HEK293 (cell line): ENCODE data around the gene AMMECR1.

Experiments used
- CTCF ChIA-PET: fragments of 350-600 bp; formaldehyde crosslinking; extraction: SDS; loops from one replicate; lab custom pipeline; 2021; ENCODE audit warnings: antibody characterized with exemption; lab: Yijun Ruan, JAX
- POLR2A ChIA-PET: fragments of 300-600 bp; formaldehyde crosslinking; extraction: SDS; loops from one replicate; lab custom pipeline; 2020; ENCODE audit warnings: antibody characterized with exemption, inconsistent platforms; lab: Yijun Ruan, JAX
- H3K27ac ChIP-seq: fragments of 200-500 bp; sonication (Bioruptor generic); 2 replicates; pipeline ENCODE4 v1.5.1; 2014; ENCODE audit warnings: low read depth, low read length, control low read depth, inconsistent platforms; ENCODE audit errors: extremely low read depth
- H3K36me3 ChIP-seq, 2 experiments: fragments of 200-500 bp in 1 of 2; sonication (Bioruptor generic) in 1 of 2; 1 replicate in 1 of 2; 2 replicates in 1 of 2; pipeline ENCODE4 v1.5.1; 2014 to 2017; ENCODE audit warnings: inconsistent platforms in 2 of 2, low read length in 2 of 2; ENCODE audit not compliant: control insufficient read depth in 2 of 2, insufficient read depth in 1 of 2
- H3K4me1 ChIP-seq: fragments of 200-500 bp; sonication (Bioruptor generic); 2 replicates; pipeline ENCODE4 v1.5.1; 2014; ENCODE audit warnings: mild to moderate bottlenecking, low read length, inconsistent platforms; ENCODE audit not compliant: control insufficient read depth, insufficient read depth
- H3K4me3 ChIP-seq: 2 replicates; pipeline ENCODE4 v1.5.1; 2011; ENCODE audit warnings: low read depth, mild to moderate bottlenecking, control low read depth, low read length, moderate library complexity
- H3K9me3 ChIP-seq: fragments of 200-500 bp; sonication (Bioruptor generic); 2 replicates; pipeline ENCODE4 v1.5.1; 2014; ENCODE audit warnings: low read depth, low read length, inconsistent platforms; ENCODE audit not compliant: control insufficient read depth, insufficient read depth
- BCL11A ChIP-seq: fragments of 450-650 bp; formaldehyde crosslinking; IDR thresholded peaks from 2 replicates; pipeline ENCODE4 v1.5.1; 2016; ENCODE audit warnings: low read depth, missing biosample characterization, missing genetic modification characterization
- CTCF ChIP-seq: fragments of 450-650 bp; formaldehyde crosslinking; IDR thresholded peaks from 2 replicates; pipeline ENCODE4 v1.5.1; 2016; ENCODE audit warnings: missing biosample characterization, missing genetic modification characterization
- FEZF1 ChIP-seq: fragments of 450-650 bp; formaldehyde crosslinking; IDR thresholded peaks from 2 replicates; pipeline ENCODE4 v1.5.1; 2016; ENCODE audit warnings: missing biosample characterization, missing genetic modification characterization
- HIC1 ChIP-seq: fragments of 450-650 bp; formaldehyde crosslinking; IDR thresholded peaks from 2 replicates; pipeline ENCODE4 v1.5.1; 2016; ENCODE audit warnings: missing biosample characterization, missing genetic modification characterization
- HOXA7 ChIP-seq: sonication (generic); formaldehyde crosslinking; IDR thresholded peaks from 2 replicates; pipeline ENCODE4 v1.8.1; 2022; ENCODE audit warnings: missing genetic modification reagents, borderline replicate concordance
- IKZF3 ChIP-seq: fragments of 450-650 bp; IDR thresholded peaks from 2 replicates; pipeline ENCODE4 v1.5.0; 2018; ENCODE audit warnings: missing biosample characterization, mild to moderate bottlenecking, missing genetic modification characterization, moderate library complexity
- KLF17 ChIP-seq: fragments of 450-650 bp; formaldehyde crosslinking; IDR thresholded peaks from 2 replicates; pipeline ENCODE4 v1.5.1; 2016; ENCODE audit warnings: missing biosample characterization, missing genetic modification characterization
- MZF1 ChIP-seq: fragments of 450-650 bp; formaldehyde crosslinking; IDR thresholded peaks from 2 replicates; pipeline ENCODE4 v1.5.1; 2017; ENCODE audit warnings: missing biosample characterization, missing genetic modification characterization, borderline replicate concordance
- REPIN1 ChIP-seq: fragments of 450-650 bp; formaldehyde crosslinking; IDR thresholded peaks from 2 replicates; pipeline ENCODE4 v1.5.1; 2017; ENCODE audit warnings: missing biosample characterization, missing genetic modification characterization, low read depth
- TRIM28 ChIP-seq: IDR thresholded peaks from 2 replicates; pipeline ENCODE4 v1.6.1; 2011; ENCODE audit warnings: low read length, control low read depth, borderline replicate concordance
- ZBTB1 ChIP-seq: fragments of 450-650 bp; formaldehyde crosslinking; IDR thresholded peaks from 2 replicates; pipeline ENCODE4 v1.5.1; 2016; ENCODE audit warnings: missing biosample characterization, missing genetic modification characterization
- ZBTB20 ChIP-seq: fragments of 450-650 bp; formaldehyde crosslinking; IDR thresholded peaks from 2 replicates; pipeline ENCODE4 v1.5.1; 2016; ENCODE audit warnings: missing biosample characterization, missing genetic modification characterization
- ZNF10 ChIP-seq: fragments of 450-650 bp; formaldehyde crosslinking; IDR thresholded peaks from 2 replicates; pipeline ENCODE4 v1.5.1; 2017; ENCODE audit warnings: missing biosample characterization, missing genetic modification characterization
- ZNF112 ChIP-seq: fragments of 450-650 bp; formaldehyde crosslinking; IDR thresholded peaks from 2 replicates; pipeline ENCODE4 v1.5.0; 2017; ENCODE audit warnings: missing biosample characterization, missing genetic modification characterization
- ZNF335 ChIP-seq: fragments of 450-650 bp; formaldehyde crosslinking; conservative IDR thresholded peaks from 2 replicates; pipeline ENCODE4 v1.5.1; 2016; ENCODE audit warnings: missing biosample characterization, missing genetic modification characterization
- ZNF510 ChIP-seq: fragments of 450-650 bp; formaldehyde crosslinking; IDR thresholded peaks from 2 replicates; pipeline ENCODE4 v1.5.1; 2018; ENCODE audit warnings: mild to moderate bottlenecking, missing genetic modification characterization, missing biosample characterization; ENCODE audit not compliant: insufficient replicate concordance
- ZNF544 ChIP-seq: fragments of 450-650 bp; formaldehyde crosslinking; IDR thresholded peaks from 2 replicates; pipeline ENCODE4 v1.5.0; 2017; ENCODE audit warnings: missing biosample characterization, missing genetic modification characterization
- ZNF596 ChIP-seq: fragments of 450-650 bp; IDR thresholded peaks from 2 replicates; pipeline ENCODE4 v1.5.0; 2018; ENCODE audit warnings: missing biosample characterization, mild to moderate bottlenecking, missing genetic modification characterization, moderate library complexity
- ZNF600 ChIP-seq: fragments of 450-650 bp; formaldehyde crosslinking; IDR thresholded peaks from 2 replicates; pipeline ENCODE4 v1.5.1; 2016; ENCODE audit warnings: missing biosample characterization, missing genetic modification characterization
- ZNF776 ChIP-seq: fragments of 450-650 bp; formaldehyde crosslinking; IDR thresholded peaks from 2 replicates; pipeline ENCODE4 v1.5.0; 2017; ENCODE audit warnings: missing biosample characterization, missing genetic modification characterization, borderline replicate concordance
- ZNF843 ChIP-seq: fragments of 450-650 bp; formaldehyde crosslinking; IDR thresholded peaks from 2 replicates; pipeline ENCODE4 v1.5.1; 2016; ENCODE audit warnings: missing biosample characterization, missing genetic modification characterization
- ZSCAN16 ChIP-seq: fragments of 450-650 bp; formaldehyde crosslinking; IDR thresholded peaks from 2 replicates; pipeline ENCODE4 v1.5.1; 2016; ENCODE audit warnings: missing biosample characterization, missing genetic modification characterization
- ZXDB ChIP-seq: fragments of 450-650 bp; formaldehyde crosslinking; IDR thresholded peaks from 2 replicates; pipeline ENCODE4 v1.5.1; 2016; ENCODE audit warnings: missing biosample characterization, missing genetic modification characterization
- TF ChIP-seq, protein P1 (sequence below): fragments of 450-650 bp; IDR thresholded peaks from 2 replicates; pipeline ENCODE4 v1.5.1; 2018; ENCODE audit warnings: missing biosample characterization, missing genetic modification characterization
- TF ChIP-seq, protein P2 (sequence below): fragments of 450-650 bp; formaldehyde crosslinking; IDR thresholded peaks from 2 replicates; pipeline ENCODE4 v1.5.1; 2017; ENCODE audit warnings: missing biosample characterization, missing genetic modification characterization

AMMECR1 gene

DNA sequence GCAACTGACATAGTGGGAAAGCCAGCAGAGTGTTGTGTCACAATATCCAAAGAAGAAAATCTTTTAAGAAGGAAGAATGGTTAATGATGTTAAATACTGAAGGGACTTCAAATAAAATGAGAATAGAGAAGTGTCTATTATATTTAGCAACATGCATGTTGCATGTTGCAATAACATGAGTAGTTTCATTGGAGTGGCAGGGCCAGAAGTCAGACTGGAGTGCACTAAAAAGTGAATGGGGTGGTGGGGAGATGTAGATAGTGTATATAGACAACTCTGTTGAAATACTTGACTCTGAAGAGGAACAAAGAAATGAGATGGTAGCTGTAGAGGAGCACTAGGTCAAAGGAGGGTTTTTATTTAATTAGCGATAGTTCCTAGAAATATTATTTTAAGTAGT is 9.5 kb upstream of the AMMECR1 start (continued):
- TF ChIP-seq CTCF (tag by site-specific recombination) = no peak

GRCh38 chrX:110326712-110327111 is 8.8 kb upstream of the AMMECR1 start:
- no peak overlapping the region for H3K27ac ChIP-seq
- H3K4me3 ChIP-seq = no peak overlapping the region
- ChIA-PET POLR2A (no interaction called here), CTCF (no interaction called here)
- H3K9me3 ChIP-seq = no peaks in the 10 kb centered on the region
- TF ChIP-seq ZSCAN16 (tag by site-specific recombination) (no peak), ZNF776 (tag by site-specific recombination) (no peak), ZNF112 (tag by site-specific recombination) (no peak), ZNF544 (tag by site-specific recombination) (no peak), BCL11A (tag by site-specific recombination) (no peak), HOXA7 (CRISPR knock-in tag) (no peak), ZBTB1 (no peak), REPIN1 (tag by site-specific recombination) (no peak), KLF17 (tag by site-specific recombination) (no peak)
- TF ChIP-seq, protein P1, sequence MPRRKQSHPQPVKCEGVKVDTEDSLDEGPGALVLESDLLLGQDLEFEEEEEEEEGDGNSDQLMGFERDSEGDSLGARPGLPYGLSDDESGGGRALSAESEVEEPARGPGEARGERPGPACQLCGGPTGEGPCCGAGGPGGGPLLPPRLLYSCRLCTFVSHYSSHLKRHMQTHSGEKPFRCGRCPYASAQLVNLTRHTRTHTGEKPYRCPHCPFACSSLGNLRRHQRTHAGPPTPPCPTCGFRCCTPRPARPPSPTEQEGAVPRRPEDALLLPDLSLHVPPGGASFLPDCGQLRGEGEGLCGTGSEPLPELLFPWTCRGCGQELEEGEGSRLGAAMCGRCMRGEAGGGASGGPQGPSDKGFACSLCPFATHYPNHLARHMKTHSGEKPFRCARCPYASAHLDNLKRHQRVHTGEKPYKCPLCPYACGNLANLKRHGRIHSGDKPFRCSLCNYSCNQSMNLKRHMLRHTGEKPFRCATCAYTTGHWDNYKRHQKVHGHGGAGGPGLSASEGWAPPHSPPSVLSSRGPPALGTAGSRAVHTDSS = no peak
- peaks cover 5% of the 10 kb centered on the region; the same call in 1 of the 2 replicates for H3K4me1 ChIP-seq
- no peaks in the 10 kb centered on the region for H3K36me3 ChIP-seq

GRCh38 chrX:110322603-110323002 is 4.7 kb upstream of the AMMECR1 start:
- H3K27ac ChIP-seq = no peak overlapping the region
- no peaks in the 10 kb centered on the region for H3K9me3 ChIP-seq
- ChIA-PET CTCF (interaction anchor here (0.9 to 2.2 kb wide), 3 partner anchors 86 to 161 kb away, joined by 4 to 12 read pairs (median 5); no protein-coding TSS in a partner anchor), POLR2A (no interaction called here)
- no peak overlapping the region for H3K4me3 ChIP-seq
- no peaks in the 10 kb centered on the region for H3K36me3 ChIP-seq
- peaks cover 10% of the 10 kb centered on the region for H3K4me1 ChIP-seq
- TF ChIP-seq MZF1 (tag by site-specific recombination) (peak; percentile 70; the same call in 1 of the 2 replicates), ZBTB20 (tag by site-specific recombination) (peak; percentile 40; the same call in 1 of the 2 replicates), ZNF600 (peak; percentile 80), TRIM28 (peak; percentile 74; the same call in 1 of the 2 replicates), ZNF510 (tag by site-specific recombination) (no peak), HIC1 (tag by site-specific recombination) (peak; percentile 53; the same call in 1 of the 2 replicates), ZNF843 (tag by site-specific recombination) (peak; percentile 27; the same call in 1 of the 2 replicates), IKZF3 (tag by site-specific recombination) (0 out of 2 replicates have a peak, but pooled peaks have one; percentile 52), ZNF335 (peak; percentile 36; the same call in 1 of the 2 replicates), ZXDB (peak; percentile 35; the same call in 1 of the 2 replicates), ZNF596 (peak; percentile 42; the same call in 1 of the 2 replicates), ZNF10 (tag by site-specific recombination) (peak; percentile 38; the same call in 1 of the 2 replicates), FEZF1 (peak; percentile 96)
- TF ChIP-seq, protein P2, sequence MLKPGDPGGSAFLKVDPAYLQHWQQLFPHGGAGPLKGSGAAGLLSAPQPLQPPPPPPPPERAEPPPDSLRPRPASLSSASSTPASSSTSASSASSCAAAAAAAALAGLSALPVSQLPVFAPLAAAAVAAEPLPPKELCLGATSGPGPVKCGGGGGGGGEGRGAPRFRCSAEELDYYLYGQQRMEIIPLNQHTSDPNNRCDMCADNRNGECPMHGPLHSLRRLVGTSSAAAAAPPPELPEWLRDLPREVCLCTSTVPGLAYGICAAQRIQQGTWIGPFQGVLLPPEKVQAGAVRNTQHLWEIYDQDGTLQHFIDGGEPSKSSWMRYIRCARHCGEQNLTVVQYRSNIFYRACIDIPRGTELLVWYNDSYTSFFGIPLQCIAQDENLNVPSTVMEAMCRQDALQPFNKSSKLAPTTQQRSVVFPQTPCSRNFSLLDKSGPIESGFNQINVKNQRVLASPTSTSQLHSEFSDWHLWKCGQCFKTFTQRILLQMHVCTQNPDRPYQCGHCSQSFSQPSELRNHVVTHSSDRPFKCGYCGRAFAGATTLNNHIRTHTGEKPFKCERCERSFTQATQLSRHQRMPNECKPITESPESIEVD = peak; percentile 86
